ENCODE measurements around the gene FAM50B. TPM values are rescaled to one million over a fixed set of nuclear protein-coding genes. Genes with fewer than 3 reads are reported as not detected.
"Not testable (repeated sequence)": the region's sequence is repeated elsewhere in the genome, so short reads cannot be mapped to it uniquely, and the experiment has no call there.

FAM50B gene
- total RNA-seq, 5 donors from 2014 or later (not counting 1 experiment from before 2014, with no cell fraction given): 2.3 to 14.9 (median 11.6) TPM

DNA sequence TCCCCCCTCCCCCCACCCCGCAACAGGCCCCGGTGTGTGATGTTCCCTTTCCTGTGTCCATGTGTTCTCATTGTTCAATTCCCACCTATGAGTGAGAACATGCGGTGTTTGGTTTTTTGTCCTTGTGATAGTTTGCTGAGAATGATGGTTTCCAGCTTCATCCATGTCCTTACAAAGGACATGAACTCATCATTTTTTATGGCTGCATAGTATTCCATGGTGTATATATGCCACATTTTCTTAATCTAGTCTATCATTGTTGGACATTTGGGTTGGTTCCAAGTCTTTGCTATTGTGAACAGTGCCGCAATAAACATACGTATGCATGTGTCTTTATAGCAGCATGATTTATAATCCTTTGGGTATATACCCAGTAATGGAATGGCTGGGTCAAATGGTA lies 14.1 kb downstream of the FAM50B start:
- H3K36me3 ChIP-seq (ENCODE audit: control insufficient read depth in 2 of 2, extremely low read depth in 1 of 2, insufficient read depth in 1 of 2, low read length in 1 of 2); H3K4me3 ChIP-seq (ENCODE audit: control insufficient read depth in 1 of 2, extremely low read depth in 1 of 2, low read length in 1 of 2); DNase-seq; H3K4me3 Mint-ChIP-seq; H3K4me1 Mint-ChIP-seq; CTCF ChIA-PET; H3K27ac ChIP-seq (ENCODE audit: low read length); H3K4me1 ChIP-seq (ENCODE audit: control insufficient read depth in 1 of 2, extremely low read depth in 1 of 2, insufficient read depth in 2 of 2, low read length in 2 of 2); H3K27me3 ChIP-seq (replicated peaks in 1 of 2; ENCODE audit: control insufficient read depth in 2 of 2, extremely low read depth in 1 of 2, insufficient read depth in 2 of 2, low read length in 1 of 2); POLR2A ChIA-PET; H3K36me3 Mint-ChIP-seq; ATAC-seq (replicated peaks in 1 of 4); H3K27ac Mint-ChIP-seq; H3K9me3 ChIP-seq: not testable (repeated sequence)
- Mint-ChIP-seq H3K9me3 (peaks cover 5 to 18% (median 11%) of the 10 kb centered on the region in 3 donors), H3K27me3 (peaks cover 11 to 21% of the 10 kb centered on the region in 2 donors)
- WGBS (ENCODE audit: insufficient coverage): no CpG with 5 or more reads among the region's 5 CpGs

DNA sequence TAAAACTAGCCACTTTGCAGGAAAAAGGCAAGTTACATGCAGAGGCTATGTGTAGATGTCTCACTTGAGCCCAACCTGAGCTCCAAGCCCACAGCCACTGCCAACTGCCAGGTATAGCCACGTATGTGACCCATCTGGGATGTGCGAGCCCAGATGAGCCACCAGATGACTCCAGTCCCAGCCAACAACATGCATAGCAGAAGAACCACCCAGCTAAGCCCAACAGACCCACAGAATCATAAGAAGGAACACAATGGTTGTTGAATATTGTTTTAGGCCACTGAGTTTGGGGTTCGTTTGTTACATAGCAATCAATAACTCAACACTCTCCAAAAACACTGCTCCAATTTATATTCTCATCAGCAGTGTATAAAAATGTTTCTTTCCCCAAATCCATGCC lies 16.3 kb downstream of the FAM50B start:
- Histone ChIP-seq H3K36me3 (ENCODE audit: control insufficient read depth in 2 of 2, extremely low read depth in 1 of 2, insufficient read depth in 1 of 2, low read length in 1 of 2) (no peaks in the 10 kb centered on the region), H3K27ac (ENCODE audit: low read length) (no peak overlapping the region), H3K27me3 (replicated peaks in 1 of 2; ENCODE audit: control insufficient read depth in 2 of 2, extremely low read depth in 1 of 2, insufficient read depth in 2 of 2, low read length in 1 of 2) (peaks cover 0 to 4% of the 10 kb centered on the region in 2 experiments), H3K9me3 (no peaks in the 10 kb centered on the region), H3K4me3 (ENCODE audit: control insufficient read depth in 1 of 2, extremely low read depth in 1 of 2, low read length in 1 of 2) (no peak overlapping the region), H3K4me1 (ENCODE audit: control insufficient read depth in 1 of 2, extremely low read depth in 1 of 2, insufficient read depth in 2 of 2, low read length in 2 of 2) (peaks cover 0 to 7% of the 10 kb centered on the region in 2 experiments)
- no peaks in the 10 kb centered on the region for H3K36me3 Mint-ChIP-seq
- no peak for ATAC-seq (replicated peaks in 1 of 4)
- POLR2A ChIA-PET: no interaction called here
- H3K9me3 Mint-ChIP-seq: peaks cover 2 to 8% (median 5%) of the 10 kb centered on the region in 3 donors
- 80% methylated on average over 1 of the region's 3 CpGs for WGBS (ENCODE audit: insufficient coverage)
- no peak for DNase-seq
- CTCF ChIA-PET: no interaction called here
- peaks cover 11 to 21% of the 10 kb centered on the region in 2 donors for H3K27me3 Mint-ChIP-seq
- no peak overlapping the region for H3K4me3 Mint-ChIP-seq
- H3K4me1 Mint-ChIP-seq: peaks cover 16 to 29% (median 22%) of the 10 kb centered on the region in 3 donors
- no peak overlapping the region for H3K27ac Mint-ChIP-seq

DNA sequence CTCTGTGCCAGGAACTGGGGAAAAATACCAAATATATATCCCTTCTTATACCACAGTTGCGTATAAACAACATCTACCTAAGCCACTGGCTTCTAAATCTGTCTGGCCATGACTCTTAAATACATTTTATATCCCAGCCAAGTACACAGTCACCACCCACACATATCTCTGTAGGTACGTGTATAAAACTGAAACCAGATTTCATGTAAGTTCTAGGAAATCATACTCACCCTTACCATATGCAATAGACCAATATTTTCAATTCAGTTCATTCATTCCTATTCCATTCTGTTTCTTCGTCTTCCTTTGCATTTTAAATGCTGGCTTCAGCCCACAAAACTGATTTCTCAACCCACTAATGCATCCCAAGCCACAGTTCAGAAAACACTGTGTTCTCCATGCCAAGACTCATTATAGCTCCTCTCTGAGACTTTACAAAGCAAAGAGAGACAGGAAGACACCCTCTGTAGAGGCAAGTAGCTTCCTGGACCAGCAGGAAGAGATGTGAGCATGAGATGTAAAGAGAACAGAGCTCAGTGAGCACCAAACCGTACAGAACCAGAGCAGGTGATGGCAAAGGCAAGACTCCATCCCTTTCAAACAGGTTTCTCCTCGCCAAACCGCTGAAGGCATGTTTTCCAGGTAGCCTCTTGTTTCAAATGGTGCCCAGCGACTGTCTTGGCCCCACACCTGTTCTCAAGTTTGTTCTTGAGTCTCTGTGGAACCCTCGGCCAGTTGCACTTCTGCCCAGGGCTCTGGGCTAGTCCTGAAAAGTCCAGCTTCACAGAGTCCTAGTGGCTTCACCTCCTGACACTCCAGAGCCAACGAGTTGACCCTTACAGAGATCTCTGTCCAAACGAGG lies 18.7 kb downstream of the FAM50B start:
- Histone ChIP-seq H3K27me3 (replicated peaks in 1 of 2; ENCODE audit: control insufficient read depth in 2 of 2, extremely low read depth in 1 of 2, insufficient read depth in 2 of 2, low read length in 1 of 2) (no peaks in the 10 kb centered on the region), H3K4me3 (ENCODE audit: control insufficient read depth in 1 of 2, extremely low read depth in 1 of 2, low read length in 1 of 2) (no peak overlapping the region), H3K9me3 (no peaks in the 10 kb centered on the region), H3K27ac (ENCODE audit: low read length) (peak overlapping the region; percentile 1), H3K36me3 (ENCODE audit: control insufficient read depth in 2 of 2, extremely low read depth in 1 of 2, insufficient read depth in 1 of 2, low read length in 1 of 2) (no peaks in the 10 kb centered on the region), H3K4me1 (ENCODE audit: control insufficient read depth in 1 of 2, extremely low read depth in 1 of 2, insufficient read depth in 2 of 2, low read length in 2 of 2) (peaks cover 0 to 7% of the 10 kb centered on the region in 2 experiments)
- Mint-ChIP-seq H3K4me3 (no peak overlapping the region), H3K4me1 (peaks cover 17 to 31% (median 23%) of the 10 kb centered on the region in 3 donors), H3K9me3 (peaks cover 0 to 4% (median 0%) of the 10 kb centered on the region in 3 donors), H3K27ac (peak overlapping the region; percentile 9 to 79), H3K27me3 (peaks cover 9 to 24% of the 10 kb centered on the region in 2 donors), H3K36me3 (no peaks in the 10 kb centered on the region)
- ChIA-PET POLR2A (interaction anchor here in 1 of 2 donors (0.6 kb wide), 1 partner anchor 20 kb away, joined by 4 read pairs; no protein-coding TSS in a partner anchor), CTCF (interaction anchor here in 1 of 2 donors (0.8 to 2.0 kb wide), 2 partner anchors 19 to 111 kb away, joined by 3 to 6 read pairs; partner anchors contain the start of gene FAM50B)
- DNase-seq: no peak
- ATAC-seq (replicated peaks in 1 of 4): peak in 1 of 4 experiments; percentile 56
- WGBS (ENCODE audit: insufficient coverage): 62% methylated on average over 10 of the region's 10 CpGs

DNA sequence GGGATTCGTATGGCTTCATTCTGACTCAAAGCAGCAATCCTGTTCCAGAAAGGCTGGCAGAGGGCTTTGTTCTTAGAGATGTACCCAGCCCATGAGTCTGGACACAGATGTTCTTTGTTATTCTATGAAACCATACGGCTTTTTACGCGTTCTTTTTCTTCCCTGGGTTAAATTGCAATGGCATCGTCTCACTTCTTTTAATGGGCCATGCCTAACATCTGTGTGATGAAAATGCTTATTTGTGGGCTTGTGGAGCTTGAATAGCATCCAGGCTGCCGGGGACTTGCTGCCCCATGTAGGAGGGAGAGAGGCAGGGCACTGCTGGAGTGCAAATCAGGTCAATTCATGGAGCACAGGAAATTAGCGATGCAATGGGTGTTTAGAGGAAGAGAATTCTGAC lies 19.4 kb downstream of the FAM50B start:
- ATAC-seq (replicated peaks in 1 of 4) (no peak), DNase-seq (no peak)
- Mint-ChIP-seq H3K9me3 (peaks cover 0 to 4% (median 0%) of the 10 kb centered on the region in 3 donors), H3K36me3 (no peaks in the 10 kb centered on the region), H3K27ac (peak overlapping the region in 1 of 2 donors; percentile 13), H3K27me3 (peaks cover 9 to 29% of the 10 kb centered on the region in 2 donors), H3K4me3 (no peak overlapping the region), H3K4me1 (peaks cover 17 to 31% (median 23%) of the 10 kb centered on the region in 3 donors)
- peaks cover 0 to 7% of the 10 kb centered on the region in 2 experiments for H3K4me1 ChIP-seq (ENCODE audit: control insufficient read depth in 1 of 2, extremely low read depth in 1 of 2, insufficient read depth in 2 of 2, low read length in 2 of 2)
- CTCF ChIA-PET: interaction anchor here in 1 of 2 donors (0.8 to 2.0 kb wide), 2 partner anchors 19 to 110 kb away, joined by 3 to 6 read pairs; partner anchors contain the start of gene FAM50B
- POLR2A ChIA-PET: no interaction called here
- H3K9me3 ChIP-seq: no peaks in the 10 kb centered on the region
- no peaks in the 10 kb centered on the region for H3K36me3 ChIP-seq (ENCODE audit: control insufficient read depth in 2 of 2, extremely low read depth in 1 of 2, insufficient read depth in 1 of 2, low read length in 1 of 2)
- WGBS (ENCODE audit: insufficient coverage): 87% methylated on average over 6 of the region's 7 CpGs
- H3K27me3 ChIP-seq (replicated peaks in 1 of 2; ENCODE audit: control insufficient read depth in 2 of 2, extremely low read depth in 1 of 2, insufficient read depth in 2 of 2, low read length in 1 of 2): no peaks in the 10 kb centered on the region
- H3K27ac ChIP-seq (ENCODE audit: low read length): no peak overlapping the region
- H3K4me3 ChIP-seq (ENCODE audit: control insufficient read depth in 1 of 2, extremely low read depth in 1 of 2, low read length in 1 of 2): no peak overlapping the region

DNA sequence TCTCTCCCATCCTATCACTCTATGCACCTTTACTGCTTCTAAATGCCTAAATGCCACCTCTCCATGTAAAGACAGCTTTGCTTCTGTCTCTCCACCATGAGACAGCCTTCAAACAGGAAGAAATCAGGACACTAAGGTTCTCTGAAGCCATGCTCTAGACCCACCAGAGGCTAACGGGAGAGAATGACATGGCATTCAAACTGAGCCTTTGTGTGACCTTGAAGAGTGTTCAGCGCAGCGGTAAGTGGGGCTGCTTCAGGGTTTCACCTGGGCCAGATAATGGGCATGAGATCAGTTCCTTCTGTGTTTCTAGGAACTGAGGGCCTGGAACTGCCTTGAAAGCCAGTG lies 20.1 kb downstream of the FAM50B start:
- Mint-ChIP-seq H3K4me3 (no peak overlapping the region), H3K27me3 (peaks cover 7 to 32% of the 10 kb centered on the region in 2 donors), H3K36me3 (no peaks in the 10 kb centered on the region), H3K27ac (peak overlapping the region; percentile 35 to 78), H3K4me1 (peaks cover 17 to 31% (median 23%) of the 10 kb centered on the region in 3 donors), H3K9me3 (peaks cover 0 to 4% (median 0%) of the 10 kb centered on the region in 3 donors)
- H3K27me3 ChIP-seq (replicated peaks in 1 of 2; ENCODE audit: control insufficient read depth in 2 of 2, extremely low read depth in 1 of 2, insufficient read depth in 2 of 2, low read length in 1 of 2): no peaks in the 10 kb centered on the region
- no peaks in the 10 kb centered on the region for H3K9me3 ChIP-seq
- 92% methylated on average over 3 of the region's 3 CpGs for WGBS (ENCODE audit: insufficient coverage)
- peaks cover 0 to 7% of the 10 kb centered on the region in 2 experiments for H3K4me1 ChIP-seq (ENCODE audit: control insufficient read depth in 1 of 2, extremely low read depth in 1 of 2, insufficient read depth in 2 of 2, low read length in 2 of 2)
- ChIA-PET CTCF (no interaction called here), POLR2A (no interaction called here)
- no peaks in the 10 kb centered on the region for H3K36me3 ChIP-seq (ENCODE audit: control insufficient read depth in 2 of 2, extremely low read depth in 1 of 2, insufficient read depth in 1 of 2, low read length in 1 of 2)
- H3K4me3 ChIP-seq (ENCODE audit: control insufficient read depth in 1 of 2, extremely low read depth in 1 of 2, low read length in 1 of 2): no peak overlapping the region
- no peak overlapping the region for H3K27ac ChIP-seq (ENCODE audit: low read length)
- DNase-seq (no peak), ATAC-seq (replicated peaks in 1 of 4) (no peak)

DNA sequence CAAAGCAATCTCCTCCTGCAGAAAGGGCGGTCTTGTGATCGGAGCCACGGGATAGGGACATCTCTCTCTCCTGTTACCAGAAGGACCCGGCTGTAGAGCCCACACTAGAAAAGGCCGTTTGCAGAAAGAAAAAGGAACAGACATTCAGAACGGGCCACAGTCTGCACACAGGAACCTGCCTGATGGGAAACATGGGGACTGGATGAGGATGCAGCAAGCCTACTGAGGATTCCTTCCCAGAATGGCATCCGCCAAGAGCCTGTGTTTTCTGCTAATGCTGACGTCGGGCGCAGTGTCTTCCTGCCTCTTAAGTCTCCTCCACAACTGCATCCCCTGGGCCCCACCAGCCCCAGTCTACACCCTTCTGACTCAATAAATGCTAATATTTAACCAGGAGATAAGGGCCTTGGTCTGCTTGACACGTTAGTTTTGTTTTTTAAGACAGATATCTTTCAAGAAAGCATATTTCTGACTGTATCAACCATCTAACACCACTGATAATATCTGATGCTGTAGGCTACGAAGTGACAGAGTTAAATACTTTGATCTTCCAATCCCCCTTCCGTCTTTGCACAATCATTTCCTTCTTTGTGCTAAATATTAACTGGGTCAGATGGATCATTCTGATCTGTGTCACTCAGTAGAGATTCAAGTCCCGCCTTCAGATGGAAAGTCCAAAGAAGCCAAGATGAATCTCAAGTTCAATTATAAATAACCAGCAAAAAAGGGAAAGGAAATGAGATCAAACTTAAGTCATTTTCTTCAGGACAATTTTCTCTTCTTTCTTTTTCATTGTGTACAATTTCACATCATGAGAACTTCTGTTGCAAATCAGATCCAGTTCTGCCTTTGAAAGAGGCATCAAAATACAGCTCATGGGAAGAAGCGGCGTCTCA lies 20.7 kb downstream of the FAM50B start:
- Mint-ChIP-seq H3K27ac (peak overlapping the region; percentile 35 to 78), H3K4me3 (peak overlapping the region in 1 of 3 donors; percentile 6), H3K36me3 (no peaks in the 10 kb centered on the region), H3K9me3 (peaks cover 0 to 4% (median 0%) of the 10 kb centered on the region in 3 donors), H3K4me1 (peaks cover 17 to 31% (median 23%) of the 10 kb centered on the region in 3 donors), H3K27me3 (peaks cover 4 to 29% of the 10 kb centered on the region in 2 donors)
- ChIA-PET POLR2A (no interaction called here), CTCF (interaction anchor here in 1 of 2 donors (0.7 kb wide), 1 partner anchor 16 kb away, joined by 3 read pairs; no protein-coding TSS in a partner anchor)
- no peaks in the 10 kb centered on the region for H3K36me3 ChIP-seq (ENCODE audit: control insufficient read depth in 2 of 2, extremely low read depth in 1 of 2, insufficient read depth in 1 of 2, low read length in 1 of 2)
- no peaks in the 10 kb centered on the region for H3K9me3 ChIP-seq
- H3K4me3 ChIP-seq (ENCODE audit: control insufficient read depth in 1 of 2, extremely low read depth in 1 of 2, low read length in 1 of 2): no peak overlapping the region
- peak in 1 of 35 experiments; percentile 14 for DNase-seq
- peaks cover 0 to 7% of the 10 kb centered on the region in 2 experiments for H3K4me1 ChIP-seq (ENCODE audit: control insufficient read depth in 1 of 2, extremely low read depth in 1 of 2, insufficient read depth in 2 of 2, low read length in 2 of 2)
- peak in 3 of 4 experiments; percentile 19 to 51 (median 23) for ATAC-seq (replicated peaks in 1 of 4)
- H3K27ac ChIP-seq (ENCODE audit: low read length): no peak overlapping the region
- 78% methylated on average over 4 of the region's 16 CpGs for WGBS (ENCODE audit: insufficient coverage)
- H3K27me3 ChIP-seq (replicated peaks in 1 of 2; ENCODE audit: control insufficient read depth in 2 of 2, extremely low read depth in 1 of 2, insufficient read depth in 2 of 2, low read length in 1 of 2): no peaks in the 10 kb centered on the region
